BE2C (cell line): ENCODE measurements around the gene PMEL.
"Not testable (repeated sequence)": the region's sequence is repeated elsewhere in the genome, so short reads cannot be mapped to it uniquely, and the experiment has no call there.

ENCODE experiments used
- DNase-seq: peaks from one replicate; pipeline ENCODE4 v3.0.0-alpha.2; 2020
- H3K27me3 ChIP-seq: fragments of 250-450 bp; sonication (Bioruptor Pico); 2 replicates; pipeline ENCODE4 v1.5.1; 2020; ENCODE audit warnings: mild to moderate bottlenecking
- H3K36me3 ChIP-seq: fragments of 250-450 bp; sonication (Bioruptor Pico); 2 replicates; pipeline ENCODE4 v1.5.1; 2020; ENCODE audit warnings: mild to moderate bottlenecking
- H3K4me1 ChIP-seq: fragments of 250-450 bp; sonication (Bioruptor Pico); 2 replicates; pipeline ENCODE4 v1.5.1; 2020
- H3K4me3 ChIP-seq: 2 replicates; pipeline ENCODE4 v1.5.1; 2011; ENCODE audit warnings: low read depth, low read length
- H3K9me3 ChIP-seq: fragments of 250-450 bp; sonication (Bioruptor Pico); 2 replicates; pipeline ENCODE4 v1.5.1; 2020
- CTCF ChIP-seq: IDR thresholded peaks from 2 replicates; pipeline ENCODE4 v1.5.1; 2012; ENCODE audit warnings: mild to moderate bottlenecking, low read depth, low read length

PMEL gene

DNA sequence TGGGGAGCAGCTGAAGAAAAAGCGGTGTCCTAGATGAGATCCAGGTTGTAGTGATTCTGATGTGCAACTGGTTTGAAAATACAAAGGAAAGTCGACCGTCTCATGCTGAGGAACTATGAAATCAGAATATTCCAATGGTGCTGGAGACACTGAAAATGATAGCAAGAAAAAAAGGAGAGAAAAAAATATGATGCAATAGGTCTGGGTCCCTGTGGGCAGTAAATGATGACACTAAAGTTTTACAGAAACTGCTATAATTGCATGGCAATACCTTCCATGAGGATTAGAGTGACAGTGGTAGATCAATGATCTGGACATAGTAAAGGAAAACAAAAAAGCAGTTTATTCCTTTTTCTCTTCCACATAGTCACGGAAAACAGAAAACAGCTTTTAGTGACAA, 40.5 kb downstream of the PMEL start:
- no peaks in the 10 kb centered on the region for H3K4me1 ChIP-seq
- peaks cover 4% of the 10 kb centered on the region for H3K36me3 ChIP-seq
- no peaks in the 10 kb centered on the region for H3K9me3 ChIP-seq
- DNase-seq: no peak
- no peaks in the 10 kb centered on the region for H3K27me3 ChIP-seq
- no peak for TF ChIP-seq CTCF
- no peak overlapping the region for H3K4me3 ChIP-seq

DNA sequence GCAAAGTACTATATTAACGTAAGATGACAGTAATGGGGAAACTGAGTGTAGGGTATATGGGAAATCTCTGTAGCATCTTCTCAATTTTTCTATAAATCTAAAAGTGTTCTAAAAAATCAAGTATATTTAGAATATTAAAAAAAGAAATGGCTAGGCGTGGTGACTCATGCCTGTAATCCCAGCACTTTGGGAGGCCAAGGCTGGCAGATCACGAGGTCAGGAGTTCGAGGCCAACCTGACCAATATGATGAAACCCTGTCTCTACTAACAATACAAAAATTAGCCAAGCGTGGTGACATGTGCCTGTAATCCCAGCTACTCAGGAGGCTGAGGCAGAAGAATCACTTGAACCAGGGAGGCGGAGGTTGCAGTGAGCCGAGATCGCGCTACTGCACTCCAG, 42.2 kb downstream of the PMEL start:
- H3K27me3 ChIP-seq, H3K4me3 ChIP-seq, H3K36me3 ChIP-seq, H3K4me1 ChIP-seq, DNase-seq, H3K9me3 ChIP-seq: not testable (repeated sequence)

DNA sequence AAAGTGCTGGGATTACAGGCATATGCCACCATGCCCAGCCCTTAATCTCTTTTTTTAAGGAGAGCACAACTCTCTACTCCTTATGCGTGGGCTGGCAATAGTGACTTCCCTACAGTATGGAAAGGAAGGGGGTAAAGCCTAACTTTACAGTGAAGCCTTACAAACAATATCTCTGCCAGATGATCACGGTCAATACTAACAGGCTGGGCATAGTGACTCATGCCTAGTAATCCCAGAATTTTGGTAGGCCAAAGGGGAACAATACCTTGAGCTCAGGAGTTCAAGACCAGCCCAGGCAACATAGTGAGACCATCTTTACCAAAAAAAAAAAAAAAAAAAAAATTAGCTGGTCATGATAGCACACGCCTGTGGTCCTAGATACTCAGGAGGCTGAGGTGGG, 43.7 kb downstream of the PMEL start:
- no peak for DNase-seq
- TF ChIP-seq CTCF: no peak
- peaks cover 4% of the 10 kb centered on the region for H3K36me3 ChIP-seq
- no peaks in the 10 kb centered on the region for H3K9me3 ChIP-seq
- H3K4me3 ChIP-seq: no peak overlapping the region
- no peaks in the 10 kb centered on the region for H3K27me3 ChIP-seq
- no peaks in the 10 kb centered on the region for H3K4me1 ChIP-seq

GRCh38 chr12:55919032-55919431, 46.8 kb downstream of the PMEL start:
- not testable (repeated sequence) for H3K4me1 ChIP-seq, H3K27me3 ChIP-seq, H3K36me3 ChIP-seq, H3K9me3 ChIP-seq, H3K4me3 ChIP-seq, DNase-seq

GRCh38 chr12:55915482-55915859, 50.4 kb downstream of the PMEL start:
- DNase-seq: no peak
- no peak for TF ChIP-seq CTCF
- Histone ChIP-seq H3K9me3 (no peaks in the 10 kb centered on the region), H3K4me3 (no peak overlapping the region), H3K4me1 (no peaks in the 10 kb centered on the region), H3K27me3 (no peaks in the 10 kb centered on the region), H3K36me3 (peaks cover 7% of the 10 kb centered on the region)

DNA sequence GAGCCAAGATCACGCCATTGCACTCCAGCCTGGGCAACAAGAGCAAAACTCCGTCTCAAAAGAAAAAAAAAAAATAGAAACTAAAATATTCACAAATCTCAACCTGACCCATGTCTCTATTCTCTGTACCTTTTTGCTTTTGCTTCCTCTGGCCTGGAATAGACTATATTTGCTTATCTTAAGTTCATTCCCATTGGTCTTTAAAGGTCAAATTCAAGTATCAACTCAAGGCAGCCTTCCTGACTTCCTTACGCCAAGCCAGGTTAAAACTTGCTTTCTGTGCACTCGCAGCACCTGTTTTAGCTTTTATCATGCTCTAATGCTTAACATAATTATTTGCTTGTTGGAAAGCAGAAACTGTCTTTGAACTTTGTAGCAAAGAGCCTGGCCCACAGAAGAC, 52.9 kb downstream of the PMEL start:
- no peaks in the 10 kb centered on the region for H3K4me1 ChIP-seq
- no peaks in the 10 kb centered on the region for H3K27me3 ChIP-seq
- H3K4me3 ChIP-seq: no peak overlapping the region
- no peak for DNase-seq
- TF ChIP-seq CTCF: no peak
- no peaks in the 10 kb centered on the region for H3K9me3 ChIP-seq
- peaks cover 7% of the 10 kb centered on the region for H3K36me3 ChIP-seq

GRCh38 chr12:55909513-55909884, 56.3 kb downstream of the PMEL start:
- no peaks in the 10 kb centered on the region for H3K9me3 ChIP-seq
- no peak overlapping the region for H3K4me3 ChIP-seq
- no peak for DNase-seq
- TF ChIP-seq CTCF: no peak
- H3K27me3 ChIP-seq: no peaks in the 10 kb centered on the region
- no peaks in the 10 kb centered on the region for H3K4me1 ChIP-seq
- H3K36me3 ChIP-seq: peaks cover 7% of the 10 kb centered on the region; the same call in 1 of the 2 replicates
